Fibroblast of pulmonary artery (primary cell): ENCODE results near the gene FSIP1.

Source experiments
- DNase-seq: peaks from one replicate; pipeline ENCODE4 v3.0.0-alpha.2; 2010; ENCODE audit warnings: low read depth
- H3K4me3 ChIP-seq: replicated peaks from 2 replicates; pipeline ENCODE4 v1.5.1; 2011; ENCODE audit warnings: low read depth, mild to moderate bottlenecking, control low read depth, low read length, moderate library complexity
- TF ChIP-seq, protein P1 (sequence below): IDR thresholded peaks from 2 replicates; pipeline ENCODE4 v1.5.1; 2011; ENCODE audit warnings: mild to moderate bottlenecking, control low read depth, low read length, inconsistent platforms; ENCODE audit errors: missing control alignments

Gene FSIP1

DNA sequence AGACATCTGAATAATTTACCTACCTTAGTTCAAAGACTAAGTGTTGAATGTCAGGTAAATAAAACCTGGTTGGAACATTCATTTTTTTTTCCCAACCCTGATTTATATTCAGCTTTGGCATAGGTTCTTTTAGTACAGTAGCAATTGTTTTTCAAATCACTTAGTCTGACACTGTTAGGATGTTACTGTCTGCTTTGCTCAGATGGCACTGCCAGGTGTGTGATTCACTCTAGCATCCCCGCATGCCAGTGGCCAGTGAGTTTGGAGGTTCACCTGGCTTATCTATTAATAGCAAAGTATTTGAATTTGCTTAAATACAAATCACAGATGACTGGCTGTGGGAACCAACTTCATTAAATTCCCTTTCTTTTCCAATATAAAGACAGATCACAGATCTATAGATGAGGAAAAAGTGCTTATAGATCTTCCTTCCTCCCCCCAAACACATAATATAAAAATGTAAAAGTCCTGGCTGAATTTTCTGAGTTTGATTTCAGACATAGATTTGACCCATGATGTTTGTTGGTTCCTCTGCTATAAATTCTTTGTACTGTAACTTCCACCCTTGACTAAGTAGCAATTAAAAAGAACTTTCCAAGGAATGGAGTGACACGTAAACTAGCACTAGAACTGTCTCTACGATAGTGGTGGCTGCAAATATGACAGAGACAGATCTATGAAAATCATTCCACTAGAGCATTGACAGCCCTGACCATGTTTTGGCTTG is 197.8 kb downstream of the FSIP1 start:
- TF ChIP-seq, protein P1, sequence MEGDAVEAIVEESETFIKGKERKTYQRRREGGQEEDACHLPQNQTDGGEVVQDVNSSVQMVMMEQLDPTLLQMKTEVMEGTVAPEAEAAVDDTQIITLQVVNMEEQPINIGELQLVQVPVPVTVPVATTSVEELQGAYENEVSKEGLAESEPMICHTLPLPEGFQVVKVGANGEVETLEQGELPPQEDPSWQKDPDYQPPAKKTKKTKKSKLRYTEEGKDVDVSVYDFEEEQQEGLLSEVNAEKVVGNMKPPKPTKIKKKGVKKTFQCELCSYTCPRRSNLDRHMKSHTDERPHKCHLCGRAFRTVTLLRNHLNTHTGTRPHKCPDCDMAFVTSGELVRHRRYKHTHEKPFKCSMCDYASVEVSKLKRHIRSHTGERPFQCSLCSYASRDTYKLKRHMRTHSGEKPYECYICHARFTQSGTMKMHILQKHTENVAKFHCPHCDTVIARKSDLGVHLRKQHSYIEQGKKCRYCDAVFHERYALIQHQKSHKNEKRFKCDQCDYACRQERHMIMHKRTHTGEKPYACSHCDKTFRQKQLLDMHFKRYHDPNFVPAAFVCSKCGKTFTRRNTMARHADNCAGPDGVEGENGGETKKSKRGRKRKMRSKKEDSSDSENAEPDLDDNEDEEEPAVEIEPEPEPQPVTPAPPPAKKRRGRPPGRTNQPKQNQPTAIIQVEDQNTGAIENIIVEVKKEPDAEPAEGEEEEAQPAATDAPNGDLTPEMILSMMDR: no peak
- peak; percentile 58 for DNase-seq
- peak overlapping the region; percentile 91 for H3K4me3 ChIP-seq

DNA sequence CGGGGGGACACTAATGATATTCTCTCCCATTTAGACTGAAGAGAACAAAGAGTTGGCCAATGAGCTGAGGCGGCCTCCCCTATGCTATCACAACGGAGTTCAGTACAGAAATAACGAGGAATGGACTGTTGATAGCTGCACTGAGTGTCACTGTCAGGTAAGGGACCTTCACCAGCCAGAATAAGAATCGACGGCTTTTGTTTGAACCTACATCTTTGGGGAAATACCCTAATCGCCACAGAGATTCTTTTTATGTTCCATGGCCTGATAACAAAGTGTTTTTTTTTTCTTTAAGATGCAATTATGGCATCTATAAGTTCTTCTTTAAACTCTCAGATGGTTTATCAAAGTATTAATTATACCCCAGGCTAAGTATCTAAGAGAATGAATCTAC is 198.4 kb downstream of the FSIP1 start:
- TF ChIP-seq, protein P1: no peak
- DNase-seq: no peak
- peak overlapping the region; percentile 91 for H3K4me3 ChIP-seq

DNA sequence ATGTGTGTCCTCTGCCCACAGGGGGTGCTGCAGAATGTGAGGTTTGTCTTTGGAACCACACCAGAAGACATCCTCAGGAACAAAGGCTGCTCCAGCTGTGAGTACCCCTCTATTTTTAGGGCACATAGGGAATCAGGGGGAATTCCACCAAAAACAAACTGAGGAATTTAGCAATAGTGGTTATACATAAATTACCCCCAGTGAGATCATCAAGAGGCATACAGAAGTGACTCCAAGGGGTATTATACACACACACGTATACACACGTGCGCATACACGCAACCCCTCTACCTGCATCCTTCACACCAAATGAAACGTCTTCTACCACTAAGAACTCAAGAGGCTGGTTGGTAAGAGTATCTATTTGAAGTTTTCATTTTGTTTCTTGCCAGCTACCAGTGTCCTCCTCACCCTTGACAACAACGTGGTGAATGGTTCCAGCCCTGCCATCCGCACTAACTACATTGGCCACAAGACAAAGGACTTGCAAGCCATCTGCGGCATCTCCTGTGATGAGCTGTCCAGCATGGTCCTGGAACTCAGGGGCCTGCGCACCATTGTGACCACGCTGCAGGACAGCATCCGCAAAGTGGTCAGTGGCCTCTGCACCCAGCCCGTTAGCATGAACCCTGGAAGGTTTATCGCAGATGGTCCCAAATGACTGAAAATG is 198.9 kb downstream of the FSIP1 start:
- TF ChIP-seq, protein P1: peak; percentile 47
- peak; percentile 81 for DNase-seq
- H3K4me3 ChIP-seq: peak overlapping the region; percentile 91

DNA sequence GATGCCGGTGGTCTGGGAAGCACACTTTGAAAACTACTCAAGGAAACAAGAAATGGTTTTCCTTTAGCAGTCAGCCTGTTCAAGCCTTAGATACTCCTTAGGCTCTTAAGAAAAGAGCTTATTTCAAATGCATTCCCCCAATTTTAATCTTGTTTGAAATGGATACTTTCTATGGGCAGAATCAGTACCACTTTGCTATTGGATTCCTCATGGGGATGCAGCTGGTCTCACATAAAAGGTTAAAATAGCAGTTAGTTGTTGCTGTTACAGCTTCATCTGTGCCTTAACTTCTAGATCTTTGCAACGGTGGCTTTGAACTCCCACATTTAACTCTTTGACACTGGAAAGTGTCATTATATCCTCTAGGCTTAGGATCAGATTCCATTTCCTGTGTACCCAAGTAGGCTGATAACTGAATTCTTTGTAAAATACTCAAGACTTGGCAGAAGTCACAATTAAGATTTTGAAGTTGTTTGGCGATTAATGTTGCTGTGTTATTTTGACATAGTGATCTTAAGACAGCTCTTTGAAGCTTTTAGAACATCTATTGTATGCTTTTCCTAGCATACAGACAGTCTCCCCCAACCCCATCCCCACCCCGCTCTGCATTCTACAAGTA is 199.6 kb downstream of the FSIP1 start:
- DNase-seq: no peak
- H3K4me3 ChIP-seq: peak overlapping the region; percentile 91
- TF ChIP-seq, protein P1: no peak

DNA sequence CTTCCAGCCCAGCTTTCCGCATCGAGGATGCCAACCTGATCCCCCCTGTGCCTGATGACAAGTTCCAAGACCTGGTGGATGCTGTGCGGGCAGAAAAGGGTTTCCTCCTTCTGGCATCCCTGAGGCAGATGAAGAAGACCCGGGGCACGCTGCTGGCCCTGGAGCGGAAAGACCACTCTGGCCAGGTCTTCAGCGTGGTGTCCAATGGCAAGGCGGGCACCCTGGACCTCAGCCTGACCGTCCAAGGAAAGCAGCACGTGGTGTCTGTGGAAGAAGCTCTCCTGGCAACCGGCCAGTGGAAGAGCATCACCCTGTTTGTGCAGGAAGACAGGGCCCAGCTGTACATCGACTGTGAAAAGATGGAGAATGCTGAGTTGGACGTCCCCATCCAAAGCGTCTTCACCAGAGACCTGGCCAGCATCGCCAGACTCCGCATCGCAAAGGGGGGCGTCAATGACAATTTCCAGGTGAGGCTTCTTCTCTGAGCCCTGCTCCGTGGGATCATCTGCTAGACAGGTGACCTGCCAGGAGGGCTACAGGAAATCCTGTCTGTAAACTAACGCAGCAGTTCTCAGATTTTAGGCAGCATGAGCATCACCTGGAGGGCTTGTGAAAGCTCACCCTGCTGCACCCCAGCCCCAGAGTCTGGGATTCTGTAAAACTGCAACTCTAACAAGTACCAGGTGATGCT is 200.2 kb downstream of the FSIP1 start:
- TF ChIP-seq, protein P1: no peak
- DNase-seq: peak; percentile 79
- peak overlapping the region; percentile 91 for H3K4me3 ChIP-seq

DNA sequence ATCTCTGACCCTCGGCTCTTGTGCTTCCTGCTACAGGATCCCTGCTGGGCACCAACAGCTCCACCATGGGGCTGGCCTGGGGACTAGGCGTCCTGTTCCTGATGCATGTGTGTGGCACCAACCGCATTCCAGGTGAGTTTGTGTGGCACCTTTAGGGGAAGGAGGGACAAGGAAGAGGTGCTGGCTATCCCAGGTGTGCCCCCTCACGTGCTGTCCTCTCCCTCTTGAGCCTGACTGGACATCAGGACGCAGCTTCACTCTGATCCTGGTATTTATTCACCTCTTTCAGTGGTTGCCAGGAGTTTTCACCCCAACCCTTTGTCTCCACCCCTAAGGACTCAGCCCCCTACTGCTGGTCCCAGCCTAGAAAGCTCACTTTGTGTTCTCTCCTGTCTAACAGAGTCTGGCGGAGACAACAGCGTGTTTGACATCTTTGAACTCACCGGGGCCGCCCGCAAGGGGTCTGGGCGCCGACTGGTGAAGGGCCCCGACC is 200.8 kb downstream of the FSIP1 start:
- DNase-seq: peak; percentile 71
- peak overlapping the region; percentile 91 for H3K4me3 ChIP-seq
- TF ChIP-seq, protein P1: peak; percentile 43
